ENCODE measurements around the gene PTK7. TPM values are rescaled to one million over a fixed set of nuclear protein-coding genes. Genes with fewer than 3 reads are reported as not detected.
A peak's percentile ranks its signal among the peaks of the same experiment; 100 is the strongest.

Gene PTK7
- total RNA-seq, 1 experiment from 2014 or later = 106 TPM

DNA sequence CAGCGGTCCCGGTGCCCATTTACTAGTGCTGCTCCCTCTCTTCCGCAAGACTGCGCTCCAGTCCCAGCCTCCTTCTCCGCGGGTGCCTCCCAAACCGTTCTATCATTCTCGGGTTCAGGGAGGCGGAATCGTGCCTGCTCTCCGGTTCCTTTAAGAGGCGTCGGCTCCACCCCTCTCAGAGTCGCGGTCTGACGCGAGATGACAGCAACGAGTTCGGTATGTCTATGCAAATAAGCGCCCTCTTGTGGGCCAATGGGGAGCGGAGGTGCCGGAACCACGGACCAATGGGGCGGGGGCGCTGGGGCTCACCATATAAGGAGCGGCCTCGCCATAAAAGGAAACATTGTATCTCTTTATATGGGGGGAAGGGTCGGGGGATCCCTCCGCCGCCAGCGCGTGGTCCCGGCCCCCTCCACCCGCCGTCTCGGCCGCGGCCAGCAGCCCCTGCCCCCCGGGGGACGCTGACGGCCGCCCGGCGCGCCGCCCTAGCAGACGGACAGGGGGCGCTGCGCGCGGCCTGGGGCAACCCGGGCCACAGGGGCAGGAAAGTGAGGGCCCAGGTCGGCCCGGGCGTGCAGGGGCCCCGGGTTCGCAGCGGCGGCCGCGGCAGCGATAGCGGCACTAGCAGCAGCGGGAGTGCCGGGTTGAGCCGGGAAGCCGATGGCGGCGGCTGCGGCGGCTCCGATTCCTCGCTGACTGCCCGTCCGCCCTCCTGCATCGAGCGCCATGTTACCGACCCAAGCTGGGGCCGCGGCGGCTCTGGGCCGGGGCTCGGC is 95.0 kb downstream of the PTK7 start, which contains the start of gene SRF:
SRF (plus strand) TSS at position 339 of the 776 bp plus-strand sequence; CDS start at position 727, 388 bp downstream.
- Histone ChIP-seq H4K20me1 (ENCODE audit: insufficient read depth) (peaks cover 9% of the 10 kb centered on the region; the same call in 1 of the 2 replicates), H3K9me3 (ENCODE audit: insufficient read depth, low read depth) (no peaks in the 10 kb centered on the region), H3K9me2 (ENCODE audit: insufficient read depth) (no peaks in the 10 kb centered on the region), H3F3A (ENCODE audit: insufficient read depth, low read depth) (peaks cover 29% of the 10 kb centered on the region), H3K36me3 (ENCODE audit: low read depth) (peaks cover 9% of the 10 kb centered on the region; the same call in 1 of the 2 replicates), H3K4me2 (peak within 1 kb of the TSS; percentile 96), H3K79me2 (ENCODE audit: low read depth) (peaks cover 36% of the 10 kb centered on the region), H3K27ac (peak within 1 kb of the TSS; percentile 72), H2AFZ (peak within 1 kb of the TSS; percentile 94), H3K4me1 (replicated peaks; ENCODE audit: insufficient read depth) (peaks cover 29% of the 10 kb centered on the region), H3K4me3 (peak within 1 kb of the TSS; percentile 93), H3K27me3 (ENCODE audit: insufficient read depth, low read depth) (no peaks in the 10 kb centered on the region)
- POLR2A ChIA-PET (ENCODE audit: unreplicated experiment) = interaction anchor here (0.5 to 1.0 kb wide), 7 partner anchors 30 to 1125 kb away, joined by 3 to 8 read pairs (median 4); partner anchors contain the start of gene CUL7
- intact Hi-C loops (cut with micrococcal nuclease; ENCODE audit: unreplicated experiment) = loop anchor here (2.0 to 10.0 kb wide), 5 partner anchors 112 to 456 kb away; partner anchors contain the start of genes CNPY3, GTPBP2, KLC4 and MRPL2
- CTCF ChIA-PET = interaction anchor here (0.7 to 1.0 kb wide), 3 partner anchors 11 to 117 kb away, joined by 3 to 5 read pairs (median 3); partner anchors contain the start of genes CUL9 and DNPH1
- TF ChIP-seq, protein P1, sequence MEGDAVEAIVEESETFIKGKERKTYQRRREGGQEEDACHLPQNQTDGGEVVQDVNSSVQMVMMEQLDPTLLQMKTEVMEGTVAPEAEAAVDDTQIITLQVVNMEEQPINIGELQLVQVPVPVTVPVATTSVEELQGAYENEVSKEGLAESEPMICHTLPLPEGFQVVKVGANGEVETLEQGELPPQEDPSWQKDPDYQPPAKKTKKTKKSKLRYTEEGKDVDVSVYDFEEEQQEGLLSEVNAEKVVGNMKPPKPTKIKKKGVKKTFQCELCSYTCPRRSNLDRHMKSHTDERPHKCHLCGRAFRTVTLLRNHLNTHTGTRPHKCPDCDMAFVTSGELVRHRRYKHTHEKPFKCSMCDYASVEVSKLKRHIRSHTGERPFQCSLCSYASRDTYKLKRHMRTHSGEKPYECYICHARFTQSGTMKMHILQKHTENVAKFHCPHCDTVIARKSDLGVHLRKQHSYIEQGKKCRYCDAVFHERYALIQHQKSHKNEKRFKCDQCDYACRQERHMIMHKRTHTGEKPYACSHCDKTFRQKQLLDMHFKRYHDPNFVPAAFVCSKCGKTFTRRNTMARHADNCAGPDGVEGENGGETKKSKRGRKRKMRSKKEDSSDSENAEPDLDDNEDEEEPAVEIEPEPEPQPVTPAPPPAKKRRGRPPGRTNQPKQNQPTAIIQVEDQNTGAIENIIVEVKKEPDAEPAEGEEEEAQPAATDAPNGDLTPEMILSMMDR (conservative IDR thresholded peaks at IDR 0.05) = peak; percentile 53
- no peak for TF ChIP-seq EZH2 (IDR thresholded peaks at IDR 0.05; ENCODE audit: low read depth)
- TSS peak; percentile 6 for BruUV-seq (replicated peaks)
- DNase-seq = peak; percentile 98 to 99

DNA sequence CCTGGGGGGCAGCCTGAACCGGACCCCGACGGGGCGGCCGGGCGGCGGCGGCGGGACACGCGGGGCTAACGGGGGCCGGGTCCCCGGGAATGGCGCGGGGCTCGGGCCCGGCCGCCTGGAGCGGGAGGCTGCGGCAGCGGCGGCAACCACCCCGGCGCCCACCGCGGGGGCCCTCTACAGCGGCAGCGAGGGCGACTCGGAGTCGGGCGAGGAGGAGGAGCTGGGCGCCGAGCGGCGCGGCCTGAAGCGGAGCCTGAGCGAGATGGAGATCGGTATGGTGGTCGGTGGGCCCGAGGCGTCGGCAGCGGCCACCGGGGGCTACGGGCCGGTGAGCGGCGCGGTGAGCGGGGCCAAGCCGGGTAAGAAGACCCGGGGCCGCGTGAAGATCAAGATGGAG is 95.6 kb downstream of the PTK7 start:
- ChIA-PET CTCF (no interaction called here), POLR2A (ENCODE audit: unreplicated experiment) (interaction anchor here (0.6 kb wide), 1 partner anchor 281 kb away, joined by 5 read pairs; a partner anchor contains a TSS)
- BruUV-seq (replicated peaks) = no TSS peak
- H4K20me1 ChIP-seq (ENCODE audit: insufficient read depth) = peaks cover 9% of the 10 kb centered on the region; the same call in 1 of the 2 replicates
- H3K9me2 ChIP-seq (ENCODE audit: insufficient read depth) = no peaks in the 10 kb centered on the region
- H3K4me2 ChIP-seq = peak overlapping the region; percentile 87
- H3K4me1 ChIP-seq (replicated peaks; ENCODE audit: insufficient read depth) = peaks cover 29% of the 10 kb centered on the region
- no peaks in the 10 kb centered on the region for H3K27me3 ChIP-seq (ENCODE audit: insufficient read depth, low read depth)
- H3K36me3 ChIP-seq (ENCODE audit: low read depth) = peaks cover 9% of the 10 kb centered on the region; the same call in 1 of the 2 replicates
- peaks cover 29% of the 10 kb centered on the region for H3F3A ChIP-seq (ENCODE audit: insufficient read depth, low read depth)
- H3K4me3 ChIP-seq = peak overlapping the region; percentile 93
- no peak for TF ChIP-seq EZH2 (IDR thresholded peaks at IDR 0.05; ENCODE audit: low read depth)
- TF ChIP-seq, protein P1 (conservative IDR thresholded peaks at IDR 0.05) = no peak
- peak overlapping the region; percentile 35; the same call in 1 of the 2 replicates for H3K27ac ChIP-seq
- H3K9me3 ChIP-seq (ENCODE audit: insufficient read depth, low read depth) = no peaks in the 10 kb centered on the region
- intact Hi-C loops (cut with micrococcal nuclease; ENCODE audit: unreplicated experiment) = loop anchor here (2.0 to 10.0 kb wide), 5 partner anchors 113 to 456 kb away; partner anchors contain the start of genes CNPY3, GTPBP2, KLC4 and MRPL2
- DNase-seq = peak in 1 of 2 experiments; percentile 25
- peaks cover 36% of the 10 kb centered on the region for H3K79me2 ChIP-seq (ENCODE audit: low read depth)
- H2AFZ ChIP-seq = peak overlapping the region; percentile 84

Measured in PC-9 (cell line).